Nephron (organoid): ENCODE data around the gene INHBA.

Experiments
- H3K27ac Mint-ChIP-seq, 3 experiments: 2 replicates each; pipeline ENCODE4 v1.8.0; 2020; ENCODE audit warnings: mixed read lengths in 3 of 3, mild to moderate bottlenecking in 2 of 3, moderate library complexity in 1 of 3
- H3K27me3 Mint-ChIP-seq: 2 replicates; pipeline ENCODE4 v1.8.0; 2021; ENCODE audit warnings: low read depth, mild to moderate bottlenecking, moderate library complexity, mixed read lengths
- H3K36me3 Mint-ChIP-seq: 2 replicates; pipeline ENCODE4 v1.8.0; 2020; ENCODE audit warnings: low read depth, mixed read lengths
- H3K4me1 Mint-ChIP-seq: 2 replicates; pipeline ENCODE4 v1.8.0; 2020; ENCODE audit warnings: mixed read lengths
- H3K4me3 Mint-ChIP-seq, 3 experiments: 2 replicates each; pipeline ENCODE4 v1.8.0; 2020; ENCODE audit warnings: mild to moderate bottlenecking in 3 of 3, mixed read lengths in 3 of 3, moderate library complexity in 2 of 3
- H3K9me3 Mint-ChIP-seq: 2 replicates; pipeline ENCODE4 v1.8.0; 2020; ENCODE audit warnings: mixed read lengths
- CTCF ChIP-seq, 3 experiments: fragments of 200-600 bp; sonication (generic); IDR thresholded peaks; one replicate each; pipeline ENCODE4 v1.5.0; 2021; ENCODE audit warnings: antibody characterized with exemption in 3 of 3; ENCODE audit not compliant: unreplicated experiment in 3 of 3

INHBA gene

GRCh38 chr7:41701068-41701941 lies 1.6 kb downstream of the INHBA start:
- no peaks in the 10 kb centered on the region for H3K36me3 Mint-ChIP-seq
- H3K9me3 Mint-ChIP-seq: no peaks in the 10 kb centered on the region
- H3K27ac Mint-ChIP-seq: peak overlapping the region; percentile 79 to 96 (median 87)
- peak overlapping the region; percentile 91 to 92 (median 92) for H3K4me3 Mint-ChIP-seq
- H3K27me3 Mint-ChIP-seq: peaks cover 50% of the 10 kb centered on the region
- H3K4me1 Mint-ChIP-seq: peaks cover 41% of the 10 kb centered on the region
- TF ChIP-seq CTCF (IDR thresholded peaks at IDR 0.05; ENCODE audit: unreplicated experiment in 3 of 3): no peak

- Mint-ChIP-seq H3K4me3 (peak overlapping the region; percentile 91 to 92 (median 92)), H3K27ac (peak overlapping the region; percentile 79 to 96 (median 87)), H3K9me3 (no peaks in the 10 kb centered on the region), H3K36me3 (no peaks in the 10 kb centered on the region), H3K4me1 (peaks cover 38% of the 10 kb centered on the region), H3K27me3 (peaks cover 42% of the 10 kb centered on the region)
- TF ChIP-seq CTCF (IDR thresholded peaks at IDR 0.05; ENCODE audit: unreplicated experiment in 3 of 3): no peak
Observed at GRCh38 chr7:41700044-41700471, 2.8 kb downstream of the INHBA start.

DNA sequence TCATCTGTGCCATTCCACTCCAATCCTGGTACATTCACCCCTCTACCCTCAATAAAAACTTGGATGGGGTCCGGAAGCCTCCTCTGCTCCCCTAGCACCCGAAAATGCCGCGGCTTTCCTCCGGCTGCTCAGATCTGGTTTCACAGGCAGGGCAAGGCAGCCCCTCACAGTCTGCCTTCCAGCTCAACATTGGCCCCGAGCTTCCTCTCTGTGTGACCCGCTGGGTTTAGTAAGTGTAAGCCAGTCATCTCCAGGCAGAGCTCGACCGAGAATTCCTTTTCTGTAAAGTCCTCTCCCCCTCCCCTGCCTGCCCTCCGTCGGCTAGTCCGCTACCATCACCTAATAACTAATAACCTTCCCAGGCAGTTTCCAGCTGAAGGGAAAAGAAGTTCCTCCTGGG lies 3.4 kb downstream of the INHBA start:
- Mint-ChIP-seq H3K4me3 (peak overlapping the region; percentile 91 to 92 (median 92)), H3K4me1 (peaks cover 42% of the 10 kb centered on the region)
- no peak for TF ChIP-seq CTCF (IDR thresholded peaks at IDR 0.05; ENCODE audit: unreplicated experiment in 3 of 3)

GRCh38 chr7:41698726-41699125 lies 4.2 kb downstream of the INHBA start:
- peak overlapping the region; percentile 69 to 87 (median 79) for H3K27ac Mint-ChIP-seq
- no peaks in the 10 kb centered on the region for H3K36me3 Mint-ChIP-seq
- TF ChIP-seq CTCF (IDR thresholded peaks at IDR 0.05; ENCODE audit: unreplicated experiment in 3 of 3): no peak
- no peaks in the 10 kb centered on the region for H3K9me3 Mint-ChIP-seq
- peaks cover 40% of the 10 kb centered on the region for H3K4me1 Mint-ChIP-seq
- peaks cover 45% of the 10 kb centered on the region for H3K27me3 Mint-ChIP-seq
- peak overlapping the region; percentile 91 to 92 (median 92) for H3K4me3 Mint-ChIP-seq

More for the DNA sequence above, 3.4 kb downstream of the INHBA start:
- H3K27ac Mint-ChIP-seq: peak overlapping the region; percentile 69 to 87 (median 79)
- H3K27me3 Mint-ChIP-seq: peaks cover 44% of the 10 kb centered on the region
- H3K36me3 Mint-ChIP-seq: no peaks in the 10 kb centered on the region
- no peaks in the 10 kb centered on the region for H3K9me3 Mint-ChIP-seq

DNA sequence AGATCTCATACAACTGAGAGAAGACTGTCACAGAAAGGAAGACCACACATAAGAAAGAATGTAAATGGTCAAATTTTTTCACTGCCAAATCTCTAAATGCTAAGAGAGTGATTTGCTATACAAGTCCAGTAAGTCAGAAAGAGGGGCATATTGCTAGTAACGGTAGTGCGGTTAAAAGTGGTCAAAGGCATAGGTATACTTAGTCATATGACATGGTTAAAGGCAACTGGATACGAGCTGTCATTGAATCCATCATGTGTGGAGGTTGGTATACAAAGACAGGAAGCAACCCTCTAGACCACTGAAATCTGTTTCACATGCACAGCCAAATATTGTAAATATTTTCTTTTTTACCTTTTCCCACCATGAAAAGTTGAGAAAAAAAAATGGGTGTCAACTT lies 4.8 kb downstream of the INHBA start:
- H3K27me3 Mint-ChIP-seq: peaks cover 43% of the 10 kb centered on the region
- H3K36me3 Mint-ChIP-seq: no peaks in the 10 kb centered on the region
- peak overlapping the region; percentile 38 to 87 (median 66) for H3K27ac Mint-ChIP-seq
- TF ChIP-seq CTCF (IDR thresholded peaks at IDR 0.05; ENCODE audit: unreplicated experiment in 3 of 3): no peak
- H3K9me3 Mint-ChIP-seq: no peaks in the 10 kb centered on the region
- peak overlapping the region; percentile 91 to 92 (median 92) for H3K4me3 Mint-ChIP-seq
- H3K4me1 Mint-ChIP-seq: peaks cover 43% of the 10 kb centered on the region
